GM12873 (cell line): ENCODE data around the gene RRH.

ENCODE experiments used
- CTCF ChIP-seq: IDR thresholded peaks from 2 replicates; pipeline ENCODE4 v1.5.1; 2012; ENCODE audit warnings: low read depth, mild to moderate bottlenecking, moderate library complexity, low read length, control low read depth; ENCODE audit not compliant: insufficient read depth; ENCODE audit errors: missing control alignments

Gene RRH

GRCh38 chr4:109816894-109817293 is 10.9 kb upstream of the RRH start:
- no peak for TF ChIP-seq CTCF

GRCh38 chr4:109818268-109818667 is 9.5 kb upstream of the RRH start:
- TF ChIP-seq CTCF, result no peak

- TF ChIP-seq CTCF, result no peak
Measured at GRCh38 chr4:109820563-109820962, 7.2 kb upstream of the RRH start.

- no peak for TF ChIP-seq CTCF
Measured at GRCh38 chr4:109821185-109821584, 6.6 kb upstream of the RRH start.

GRCh38 chr4:109826719-109827118 is 1.1 kb upstream of the RRH start:
- TF ChIP-seq CTCF, result peak; percentile 40

- TF ChIP-seq CTCF, result no peak
Measured at GRCh38 chr4:109833756-109834155, 6.0 kb downstream of the RRH start.

GRCh38 chr4:109836985-109837384 is 9.2 kb downstream of the RRH start:
- no peak for TF ChIP-seq CTCF
